ENCODE measurements around the gene LYZ.
"Not testable (repeated sequence)": the region's sequence is repeated elsewhere in the genome, so short reads cannot be mapped to it uniquely, and the experiment has no call there.

LYZ gene

GRCh38 chr12:69348162-69348938 is at the start of gene LYZ:
Gene LYZ, plus strand, starts transcription at chr12:69348381. Its CDS starts 28 bp downstream, at chr12:69348409.
- DNase-seq (ENCODE audit: low spot score) = no peak

- no peak for DNase-seq (ENCODE audit: low spot score)
These were observed 49.2 kb upstream of the LYZ start for GRCh38 chr12:69298947-69299346.

GRCh38 chr12:69304284-69304683 is 43.9 kb upstream of the LYZ start:
- DNase-seq (ENCODE audit: low spot score) = no peak

GRCh38 chr12:69309461-69309860 is 38.7 kb upstream of the LYZ start:
- no peak for DNase-seq (ENCODE audit: low spot score)

- DNase-seq (ENCODE audit: low spot score) = no peak
These were observed 35.0 kb upstream of the LYZ start for GRCh38 chr12:69313209-69313608.

GRCh38 chr12:69316784-69317183 is 31.4 kb upstream of the LYZ start:
- DNase-seq (ENCODE audit: low spot score) = not testable (repeated sequence)

- not testable (repeated sequence) for DNase-seq (ENCODE audit: low spot score)
These were observed 30.9 kb upstream of the LYZ start for GRCh38 chr12:69317233-69317632.

- no peak for DNase-seq (ENCODE audit: low spot score)
These were observed 30.0 kb upstream of the LYZ start for GRCh38 chr12:69318225-69318624.

- no peak for DNase-seq (ENCODE audit: low spot score)
These were observed 26.8 kb upstream of the LYZ start for GRCh38 chr12:69321351-69321750.

- no peak for DNase-seq (ENCODE audit: low spot score)
These were observed 23.2 kb upstream of the LYZ start for GRCh38 chr12:69324797-69325466.

GRCh38 chr12:69328426-69328825 is 19.8 kb upstream of the LYZ start:
- no peak for DNase-seq (ENCODE audit: low spot score)

GRCh38 chr12:69329669-69330428 is 18.3 kb upstream of the LYZ start:
- DNase-seq (ENCODE audit: low spot score) = no peak

GRCh38 chr12:69330475-69331473 is 17.4 kb upstream of the LYZ start:
- peak; percentile 24 for DNase-seq (ENCODE audit: low spot score)

- DNase-seq (ENCODE audit: low spot score) = no peak
These were observed 16.7 kb upstream of the LYZ start for GRCh38 chr12:69331519-69331908.

GRCh38 chr12:69331909-69332684 is 16.1 kb upstream of the LYZ start:
- no peak for DNase-seq (ENCODE audit: low spot score)

- no peak for DNase-seq (ENCODE audit: low spot score)
These were observed 15.3 kb upstream of the LYZ start for GRCh38 chr12:69332815-69333358.

- no peak for DNase-seq (ENCODE audit: low spot score)
These were observed 14.0 kb upstream of the LYZ start for GRCh38 chr12:69334158-69334557.

- no peak for DNase-seq (ENCODE audit: low spot score)
These were observed 10.7 kb upstream of the LYZ start for GRCh38 chr12:69337311-69338090.

- no peak for DNase-seq (ENCODE audit: low spot score)
These were observed 9.9 kb upstream of the LYZ start for GRCh38 chr12:69338120-69338859.
